ENCODE results near the gene COLEC12.

Gene COLEC12

DNA sequence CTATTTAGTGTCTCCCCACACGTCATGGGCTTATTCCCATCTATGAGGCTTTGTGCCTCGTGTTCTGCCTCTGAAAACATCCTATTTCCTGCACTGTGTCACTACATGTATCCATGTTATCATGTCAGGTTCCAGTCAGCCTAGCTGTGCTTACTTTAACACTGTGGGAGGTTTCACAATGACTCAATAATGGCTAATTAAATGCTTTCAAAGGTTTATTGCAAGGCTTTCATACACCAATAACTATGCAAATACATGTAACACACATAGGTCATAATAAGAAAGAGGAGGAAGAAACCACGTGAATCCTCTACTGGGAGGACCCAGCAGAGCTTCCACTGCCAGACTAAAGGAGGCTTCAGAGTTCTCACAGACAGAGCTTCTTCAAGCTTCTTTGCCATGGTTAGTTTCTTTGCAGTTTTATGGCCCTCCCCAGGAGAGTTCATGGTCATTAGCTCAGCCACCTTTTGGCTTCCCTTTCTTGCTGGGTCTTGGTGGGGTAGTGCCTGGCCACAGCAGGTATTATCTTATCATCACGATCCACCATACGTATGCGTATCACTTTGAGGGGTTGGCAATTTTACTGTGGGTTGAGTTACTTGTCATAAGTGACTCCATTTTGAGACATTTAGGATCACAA lies 5.1 kb upstream of the COLEC12 start:
- DNase-seq, result no peak

DNA sequence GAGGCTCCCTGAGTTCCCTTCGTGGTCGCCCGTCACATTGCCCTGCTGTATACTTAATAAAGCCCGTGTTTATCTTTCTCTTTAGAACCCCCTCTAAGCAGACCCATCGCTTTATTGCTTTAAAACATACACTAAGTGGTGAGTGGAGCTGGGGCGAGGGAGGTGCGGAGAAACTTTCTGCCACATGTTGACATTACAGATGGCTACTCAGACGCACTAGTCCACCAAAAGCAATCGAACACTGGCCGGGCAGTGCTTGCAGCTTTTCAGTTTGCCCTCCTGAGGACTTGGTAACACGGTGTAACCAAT lies 859 bp upstream of the COLEC12 start:
- no peak for DNase-seq

DNA sequence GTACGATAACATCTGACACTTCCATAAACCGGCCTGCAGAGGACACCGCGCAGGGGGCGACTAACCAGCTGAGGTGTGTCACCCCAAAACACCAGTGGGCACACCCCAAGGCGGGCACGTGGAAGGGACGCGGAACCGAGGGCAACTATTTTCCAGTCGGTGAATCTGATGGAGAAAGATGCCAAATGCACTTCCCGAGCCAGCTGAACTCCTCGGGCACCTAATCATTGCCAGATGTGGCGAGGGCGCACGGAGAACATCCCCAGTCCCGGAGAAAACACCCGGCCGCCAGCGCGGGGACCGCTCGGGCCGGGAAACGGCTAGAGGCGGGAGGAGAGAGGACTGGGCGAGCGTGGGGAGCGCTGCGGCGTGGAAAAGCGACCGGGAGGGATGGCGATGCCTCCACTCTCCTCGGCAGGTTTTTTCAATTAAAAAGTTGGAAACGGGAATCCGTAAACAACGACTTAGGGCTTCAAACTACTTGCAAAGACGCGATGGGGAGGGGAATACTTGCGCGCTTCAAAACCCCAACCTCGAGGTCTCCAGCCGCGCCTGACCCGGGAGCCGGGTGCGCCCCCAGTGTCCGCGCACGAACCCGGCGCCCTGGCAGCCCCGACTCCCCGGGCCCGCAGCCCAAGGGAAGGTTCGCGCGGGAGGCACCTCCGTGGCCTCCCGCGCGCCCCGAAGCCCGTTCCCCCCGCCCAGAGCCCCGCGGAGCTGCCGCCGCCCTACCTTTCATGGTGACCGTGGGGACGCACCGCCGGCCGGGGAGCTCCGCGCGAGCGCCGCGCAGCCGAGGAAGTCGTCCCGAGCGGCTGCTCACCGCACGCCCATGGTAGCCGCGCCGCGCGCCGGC lies 497 bp downstream of the COLEC12 start:
- DNase-seq, result no peak

DNA sequence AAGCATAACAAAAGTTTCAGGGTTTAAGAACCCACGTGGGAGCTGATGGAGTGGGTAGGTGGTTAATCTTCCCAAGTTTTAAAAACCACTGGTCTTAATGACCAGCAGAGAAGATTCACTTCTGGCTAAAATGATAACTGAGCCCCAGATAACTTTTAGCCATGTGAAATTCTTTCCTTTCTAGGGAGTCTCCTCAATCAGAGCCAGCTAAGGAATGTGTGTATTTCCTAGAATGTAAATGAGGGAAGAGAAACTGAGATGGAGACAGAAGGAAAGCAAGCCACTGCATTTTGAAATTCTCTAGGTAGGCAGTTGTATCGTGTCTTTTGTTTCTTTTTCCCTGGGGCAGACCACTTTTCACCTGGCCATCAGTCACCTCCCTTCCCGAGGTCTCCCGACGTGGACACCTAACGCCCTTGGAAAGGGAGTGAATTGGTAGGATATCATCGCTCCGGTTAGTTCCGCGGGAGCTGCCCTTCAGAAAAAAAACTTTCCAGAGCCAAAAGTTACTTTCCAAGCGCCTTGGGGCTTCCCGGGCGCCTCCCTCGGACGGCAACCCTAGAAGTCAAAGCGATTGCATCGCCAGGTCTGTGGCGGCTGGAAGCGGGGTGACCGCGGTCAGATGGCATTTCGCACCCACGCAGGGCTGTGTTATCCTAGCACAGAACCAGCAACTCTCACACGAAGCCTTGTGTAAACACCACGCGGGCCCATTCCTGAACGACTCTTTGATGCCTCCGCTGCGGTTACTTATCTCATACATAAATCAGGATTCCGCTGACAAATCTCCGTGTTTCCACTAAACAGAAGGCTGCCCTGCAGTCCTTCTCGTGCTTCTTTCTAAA lies 1.3 kb downstream of the COLEC12 start:
- DNase-seq, result no peak

DNA sequence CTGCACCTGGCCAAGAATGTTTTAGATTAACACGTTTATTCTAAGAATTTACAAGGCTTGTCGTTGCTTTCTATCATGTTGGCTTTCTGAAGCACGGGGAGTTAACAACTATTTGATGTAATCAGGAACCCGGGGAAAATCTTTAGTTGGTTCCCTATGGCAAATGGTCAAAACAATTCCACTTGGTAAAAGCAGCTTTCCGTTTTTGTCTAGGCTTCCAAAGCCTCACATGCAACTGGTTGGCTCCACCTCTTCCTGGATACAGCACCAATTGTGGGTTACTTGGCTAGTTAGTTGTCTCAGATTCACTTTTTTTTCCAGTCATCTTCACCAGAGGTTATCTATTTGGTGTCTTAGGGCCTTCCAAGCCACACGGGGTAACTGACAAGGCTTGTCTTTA lies 2.8 kb downstream of the COLEC12 start:
- DNase-seq, result no peak

DNA sequence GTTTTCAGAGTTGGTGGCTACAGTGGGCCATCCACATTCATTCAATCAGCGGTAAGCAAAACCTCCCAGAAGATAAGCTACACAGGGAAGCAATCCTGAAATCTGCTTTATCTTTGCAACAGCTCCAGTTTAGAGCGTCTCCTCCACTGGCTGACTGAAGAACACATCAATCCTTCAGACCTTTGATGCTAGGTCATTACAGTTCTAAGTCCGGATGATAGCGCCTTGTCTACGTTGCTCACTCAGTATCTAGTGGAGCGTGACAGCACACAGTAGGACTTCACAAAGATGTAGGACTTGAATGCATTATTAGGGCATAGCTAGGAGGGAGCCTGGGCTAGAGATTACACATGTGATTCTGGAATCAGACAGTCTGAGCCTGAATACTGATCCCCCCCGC lies 5.0 kb downstream of the COLEC12 start:
- DNase-seq, result no peak

DNA sequence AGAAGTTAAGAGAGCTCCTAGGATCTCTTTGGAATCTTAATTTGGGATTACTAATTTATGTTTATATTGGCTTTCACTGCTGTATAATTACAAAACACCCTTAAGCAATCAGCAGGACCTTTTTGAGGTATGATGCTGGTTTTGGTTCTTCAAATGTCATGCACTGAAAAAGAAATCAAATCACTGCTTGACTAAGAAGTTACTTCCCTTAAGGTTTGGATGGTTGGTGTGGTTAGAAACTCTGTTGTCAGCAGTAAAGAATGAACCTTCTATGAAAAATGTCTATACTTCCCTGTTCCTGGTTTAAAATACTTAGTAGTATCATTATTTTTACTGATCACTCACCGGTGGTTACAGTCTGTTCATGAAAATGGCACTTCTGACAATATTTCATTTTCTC lies 5.5 kb downstream of the COLEC12 start:
- DNase-seq, result no peak

DNA sequence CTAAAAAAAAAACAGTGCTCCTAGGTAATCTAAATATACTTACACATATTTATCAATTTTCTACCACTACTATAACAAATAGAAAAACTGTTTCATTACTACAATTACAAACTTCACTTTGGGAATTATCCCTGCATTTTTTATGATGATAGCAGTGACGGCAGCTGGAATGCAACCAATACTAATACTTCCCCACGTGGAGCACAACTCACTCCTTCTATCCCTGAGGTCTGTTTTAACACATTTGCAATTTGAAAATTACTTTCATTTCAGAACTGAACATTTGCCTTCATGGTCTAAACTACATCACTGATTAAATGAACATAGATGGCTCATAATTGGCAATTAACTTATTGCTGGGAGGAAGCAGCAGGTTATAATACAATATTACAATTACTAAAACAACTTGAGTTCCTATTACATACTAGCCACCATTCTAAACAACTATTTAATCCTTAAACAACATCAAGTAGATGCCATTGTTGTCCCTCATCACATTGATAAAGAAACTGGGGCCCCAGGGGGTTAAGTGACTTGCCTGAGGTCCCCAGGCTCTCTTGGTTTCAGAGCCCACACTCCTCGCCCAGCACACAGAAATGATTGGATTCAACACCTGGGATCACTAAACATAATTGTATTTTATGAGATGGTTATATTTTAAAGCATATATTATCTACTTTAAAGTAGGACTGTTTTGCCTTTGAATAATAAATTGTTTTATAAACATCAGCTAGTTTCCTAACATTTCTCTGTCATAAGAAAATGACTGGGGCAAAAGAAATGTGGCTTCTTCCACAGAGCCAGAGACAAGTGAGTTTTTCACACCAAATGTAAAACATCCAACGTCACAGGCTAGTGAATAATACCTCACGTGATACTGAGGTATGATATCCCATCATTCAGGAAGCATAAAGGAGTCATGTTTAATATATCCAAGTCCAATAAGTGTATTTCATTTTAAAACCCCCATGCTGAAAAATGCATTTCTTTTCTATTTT lies 6.2 kb downstream of the COLEC12 start:
- no peak for DNase-seq

DNA sequence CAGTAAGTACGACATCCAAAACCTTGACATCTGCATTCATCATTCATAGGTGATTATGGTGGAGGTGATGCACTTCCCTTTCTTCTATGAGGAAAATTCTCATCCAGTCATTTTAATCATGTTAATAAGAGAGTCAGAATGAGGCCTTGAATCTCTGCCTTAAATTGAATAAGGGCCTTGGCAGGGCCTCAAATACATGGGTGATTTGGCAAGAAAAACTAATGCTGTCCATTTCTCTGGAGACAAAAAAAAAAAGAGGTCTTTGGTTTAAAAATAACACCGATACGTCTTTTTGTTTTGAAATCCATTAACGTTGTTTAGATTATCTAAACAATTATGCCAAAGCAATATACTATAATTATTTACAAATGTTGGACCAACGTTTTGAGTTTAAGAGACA lies 8.1 kb downstream of the COLEC12 start:
- DNase-seq, result no peak

DNA sequence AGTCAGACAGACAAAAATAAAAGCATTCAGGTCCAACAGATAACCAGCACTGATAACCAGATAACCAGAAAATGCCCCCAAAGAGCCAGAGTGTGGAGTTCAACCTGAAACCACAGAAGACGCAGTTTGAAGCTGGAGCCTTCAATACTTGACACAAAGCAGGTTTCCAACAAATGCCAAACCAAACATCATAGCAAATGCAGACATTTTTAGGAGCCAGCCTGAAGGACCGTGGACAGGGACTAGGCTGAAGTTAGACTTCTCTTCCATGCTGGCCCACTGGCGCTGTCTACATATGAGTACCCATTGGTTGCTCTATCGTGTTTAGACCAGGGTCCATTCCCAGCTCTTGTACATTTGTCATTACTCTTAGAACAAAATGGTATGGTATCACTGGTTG lies 9.9 kb downstream of the COLEC12 start:
- no peak for DNase-seq

DNA sequence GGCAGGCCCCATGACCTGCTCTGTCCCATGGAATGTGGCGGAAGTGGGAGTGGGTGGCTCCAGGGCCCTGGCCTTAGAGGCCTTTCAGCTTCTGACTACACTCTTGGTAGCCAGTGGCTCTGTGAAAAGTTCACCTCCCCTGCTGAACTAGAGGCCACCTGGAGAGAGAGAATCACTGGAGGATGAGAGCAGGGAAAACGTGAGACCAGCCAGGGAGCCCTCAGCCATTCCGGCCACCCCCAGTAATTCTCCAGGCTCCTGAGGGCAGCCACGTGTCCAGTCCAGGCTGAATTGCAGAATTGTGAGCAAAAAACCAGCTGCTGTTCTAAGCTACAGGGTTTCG lies 10.5 kb downstream of the COLEC12 start:
- DNase-seq, result no peak

DNA sequence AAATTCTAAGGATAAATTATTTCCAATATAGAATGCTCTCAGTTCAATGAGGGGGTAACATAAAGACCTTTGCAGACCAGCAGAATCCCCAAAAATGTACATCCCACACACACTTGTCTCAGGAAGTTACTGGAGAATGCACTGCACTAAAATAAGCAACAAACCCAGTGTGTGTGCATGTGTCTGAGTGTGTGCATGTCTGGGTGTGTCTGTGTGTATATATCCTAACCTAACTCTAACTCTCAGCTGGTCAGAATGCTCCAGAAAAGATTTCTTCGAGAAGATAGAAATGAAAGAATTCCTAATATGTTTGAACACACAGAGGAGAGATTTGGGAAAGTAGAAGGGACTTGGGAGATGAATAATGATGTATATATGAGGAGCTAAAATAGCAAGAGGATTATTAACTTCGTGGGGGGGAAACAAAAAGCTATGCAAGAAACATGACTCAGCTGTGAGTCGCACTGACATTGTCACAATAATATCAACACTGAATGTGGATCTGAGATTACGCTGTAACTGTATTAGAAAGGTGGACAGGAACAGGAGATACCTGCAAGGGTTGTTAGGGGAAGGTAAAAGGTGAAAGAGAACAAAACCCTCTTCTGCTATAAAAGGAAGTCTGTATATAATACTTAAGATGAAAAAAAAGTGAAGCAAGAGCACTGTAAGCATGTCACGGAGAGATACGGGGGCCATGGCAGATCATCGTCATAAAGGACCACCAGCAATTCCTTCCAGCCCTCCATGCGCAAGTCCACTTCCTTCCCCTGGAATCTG lies 11.1 kb downstream of the COLEC12 start:
- no peak for DNase-seq

DNA sequence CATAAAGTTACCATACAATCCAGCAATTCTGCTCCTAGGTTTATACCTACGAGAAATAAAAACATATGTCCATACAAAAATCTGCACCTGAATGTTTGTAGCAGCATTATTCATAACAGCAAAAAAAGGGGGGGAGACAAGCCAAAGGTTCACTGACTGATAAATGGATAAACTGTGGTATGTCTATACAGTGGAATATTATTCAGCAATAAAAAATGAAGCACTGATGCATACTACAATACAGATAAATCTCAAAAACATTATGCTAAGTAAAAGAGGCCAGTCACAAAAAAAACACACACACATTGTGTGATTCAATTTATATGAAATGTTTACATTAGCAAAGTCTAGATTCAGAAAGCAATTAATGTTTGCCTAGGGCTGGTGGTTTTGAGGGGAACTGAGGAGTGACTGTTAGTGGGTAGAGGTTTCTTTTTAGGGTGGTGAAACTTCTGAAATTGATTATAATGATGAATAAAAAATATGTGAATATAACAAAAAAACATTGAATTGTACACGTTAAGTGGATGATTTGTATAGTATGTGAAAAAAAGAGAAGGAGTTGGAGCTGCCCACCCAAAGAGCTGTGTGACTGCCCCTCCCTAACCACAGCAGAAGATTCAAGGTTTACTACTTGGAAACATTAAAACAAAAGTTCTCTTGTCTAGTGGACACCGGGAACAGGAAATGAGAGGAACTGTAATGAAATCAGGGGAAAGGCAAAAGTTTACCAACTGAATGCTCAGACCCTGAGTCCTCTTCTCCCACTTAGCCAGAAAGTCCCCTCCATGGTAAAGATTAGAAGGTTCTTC lies 13.4 kb downstream of the COLEC12 start:
- no peak for DNase-seq

DNA sequence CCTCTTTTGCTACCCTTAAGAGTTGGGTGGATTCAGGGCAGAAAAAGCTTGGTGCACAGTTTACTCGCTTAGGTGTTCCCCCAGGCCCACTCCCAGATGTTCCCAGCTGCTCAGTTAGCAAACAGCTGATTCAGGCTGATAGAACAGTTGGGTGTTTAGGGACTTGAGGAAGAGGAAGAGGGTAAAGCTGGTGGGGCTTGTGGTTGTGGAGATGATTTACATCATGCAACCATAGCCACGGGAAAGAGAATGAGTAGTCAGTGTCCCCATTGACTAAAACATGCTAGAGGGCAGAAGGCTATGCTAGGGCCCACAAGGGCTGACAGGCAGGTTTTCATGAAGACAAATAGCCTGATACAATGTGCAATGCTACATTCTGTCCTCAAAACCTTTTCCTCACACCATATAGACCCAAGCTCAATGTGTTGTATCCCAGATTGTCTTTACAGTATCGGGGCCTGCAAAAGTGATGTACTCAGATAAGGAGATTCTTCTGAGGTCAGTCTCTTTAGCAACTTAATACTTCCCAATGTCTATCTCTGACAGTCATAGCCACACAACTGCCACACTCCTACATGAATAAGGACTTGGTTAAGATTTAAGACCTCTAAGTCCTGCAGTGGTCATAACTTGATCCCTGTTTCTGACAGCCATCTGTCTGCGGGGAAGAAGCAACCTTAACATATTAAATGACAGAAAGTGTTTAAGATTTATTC lies 15.6 kb downstream of the COLEC12 start:
- no peak for DNase-seq

DNA sequence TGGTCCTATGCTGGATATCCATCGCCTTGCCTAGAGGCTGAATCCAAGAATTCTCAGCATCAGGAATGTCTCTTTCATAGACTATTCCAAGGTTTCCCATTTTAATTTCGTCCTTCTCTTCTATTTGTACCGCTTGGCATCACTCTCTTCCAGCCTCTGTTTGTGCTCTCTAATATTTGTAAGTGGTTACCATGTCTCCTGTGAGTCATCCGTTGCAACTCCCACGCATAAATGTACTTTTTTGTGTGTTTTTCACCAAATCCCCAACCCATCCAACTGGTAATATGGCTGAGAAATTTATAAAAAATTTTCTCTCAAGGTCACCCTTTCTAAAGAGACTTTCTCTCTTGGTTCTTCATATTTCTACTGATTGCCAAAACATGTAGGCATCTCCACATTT lies 21.8 kb downstream of the COLEC12 start:
- no peak for DNase-seq

DNA sequence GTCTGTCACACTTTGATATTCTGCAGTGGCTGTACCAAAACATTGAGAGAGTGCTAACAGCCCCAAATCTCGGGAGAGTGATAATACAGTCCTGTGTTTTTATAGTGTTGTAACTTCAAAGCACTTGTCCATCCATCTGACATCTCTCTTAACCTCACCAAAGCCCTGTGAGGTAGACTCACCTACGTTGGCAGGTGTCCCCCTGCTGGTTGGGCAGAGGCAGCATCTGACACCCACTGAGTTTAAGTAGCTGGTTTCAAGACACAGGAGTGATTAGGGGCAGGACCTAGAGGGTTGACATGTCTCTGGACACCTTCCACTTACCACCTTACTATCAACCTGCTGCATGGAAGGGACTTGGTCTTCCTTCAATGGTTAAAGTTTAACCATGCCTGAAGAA lies 22.9 kb downstream of the COLEC12 start:
- DNase-seq, result no peak

DNA sequence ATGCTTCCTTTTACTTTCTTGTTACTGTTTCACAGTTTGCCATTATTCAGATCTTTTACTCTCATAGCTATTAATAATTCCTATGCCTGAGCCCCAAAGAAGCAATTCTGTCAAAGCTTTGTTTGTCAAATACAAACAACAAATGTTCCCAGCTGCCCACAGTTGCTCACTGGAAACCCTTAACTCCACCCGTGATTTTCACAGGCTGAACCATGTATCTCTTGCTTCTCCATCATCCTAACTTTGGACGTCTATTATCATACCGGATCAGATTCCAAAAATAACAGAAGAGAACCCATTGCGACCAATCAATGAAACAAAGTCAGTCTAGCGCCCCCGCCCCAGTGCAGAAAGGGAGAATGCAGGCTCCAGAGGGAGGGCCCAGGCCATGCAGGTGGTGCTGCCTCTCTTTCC lies 24.2 kb downstream of the COLEC12 start:
- DNase-seq, result no peak

DNA sequence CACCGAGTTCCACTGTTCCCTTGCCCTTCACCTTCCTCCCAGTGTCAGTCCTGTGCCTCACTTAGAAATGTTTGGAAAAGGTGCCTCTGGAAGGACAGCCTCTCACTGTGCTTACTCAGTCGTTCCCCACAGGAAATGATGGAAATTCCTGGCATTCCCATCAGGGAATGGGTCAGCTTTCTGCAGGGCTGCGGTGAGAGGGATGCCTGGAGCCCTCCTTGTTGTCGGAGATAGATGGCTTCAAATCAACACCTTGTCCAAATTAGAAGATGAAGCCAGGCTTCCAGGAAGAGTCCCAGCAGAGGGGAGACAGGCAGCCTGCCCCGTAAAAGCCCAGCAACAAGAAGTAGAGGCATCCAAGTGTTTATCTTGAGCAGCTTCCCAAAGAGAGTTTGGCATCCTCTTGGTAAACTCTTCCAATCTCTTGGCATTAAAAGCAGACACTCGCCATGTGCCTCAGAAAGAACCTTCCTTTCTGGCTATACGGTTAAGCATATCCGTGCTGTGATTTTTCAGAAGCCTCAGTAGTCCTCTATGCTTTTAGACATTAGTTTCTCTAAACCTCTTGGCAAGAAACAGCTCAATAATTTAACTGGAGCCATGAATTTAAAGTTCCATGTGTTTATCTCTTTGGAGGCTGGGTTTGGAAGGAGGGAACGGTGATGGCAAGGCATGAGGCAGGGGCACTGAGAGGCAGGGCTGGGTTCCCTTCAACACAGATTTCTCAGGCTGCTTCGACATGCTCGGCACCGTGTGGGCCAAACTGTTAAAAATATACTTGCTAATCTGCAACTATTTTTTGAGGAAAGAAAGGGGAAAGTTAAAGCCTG lies 25.1 kb downstream of the COLEC12 start:
- DNase-seq, result no peak

DNA sequence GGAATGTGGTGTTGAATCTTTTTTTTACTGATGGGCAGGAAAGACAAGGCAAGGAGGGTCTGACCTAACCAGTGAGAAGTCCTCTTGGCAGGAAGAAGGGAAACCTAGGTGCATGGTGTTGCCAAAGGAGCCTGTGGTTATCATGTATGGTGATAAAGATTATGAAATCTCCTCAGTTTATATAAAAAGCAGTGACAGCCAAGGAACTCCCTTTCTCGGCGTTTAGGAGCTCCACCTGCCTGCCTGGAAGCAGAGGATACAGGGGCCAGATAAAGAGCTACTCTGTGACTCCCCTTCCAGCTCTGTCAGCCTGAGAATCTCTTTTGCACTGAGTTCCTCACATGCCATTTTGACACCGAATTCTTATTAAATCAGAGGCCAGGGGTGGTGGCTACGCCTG lies 26.1 kb downstream of the COLEC12 start:
- no peak for DNase-seq
